ENCODE data around the gene ME3.
A peak's percentile ranks its signal among the peaks of the same experiment; 100 is the strongest.

ME3 gene

DNA sequence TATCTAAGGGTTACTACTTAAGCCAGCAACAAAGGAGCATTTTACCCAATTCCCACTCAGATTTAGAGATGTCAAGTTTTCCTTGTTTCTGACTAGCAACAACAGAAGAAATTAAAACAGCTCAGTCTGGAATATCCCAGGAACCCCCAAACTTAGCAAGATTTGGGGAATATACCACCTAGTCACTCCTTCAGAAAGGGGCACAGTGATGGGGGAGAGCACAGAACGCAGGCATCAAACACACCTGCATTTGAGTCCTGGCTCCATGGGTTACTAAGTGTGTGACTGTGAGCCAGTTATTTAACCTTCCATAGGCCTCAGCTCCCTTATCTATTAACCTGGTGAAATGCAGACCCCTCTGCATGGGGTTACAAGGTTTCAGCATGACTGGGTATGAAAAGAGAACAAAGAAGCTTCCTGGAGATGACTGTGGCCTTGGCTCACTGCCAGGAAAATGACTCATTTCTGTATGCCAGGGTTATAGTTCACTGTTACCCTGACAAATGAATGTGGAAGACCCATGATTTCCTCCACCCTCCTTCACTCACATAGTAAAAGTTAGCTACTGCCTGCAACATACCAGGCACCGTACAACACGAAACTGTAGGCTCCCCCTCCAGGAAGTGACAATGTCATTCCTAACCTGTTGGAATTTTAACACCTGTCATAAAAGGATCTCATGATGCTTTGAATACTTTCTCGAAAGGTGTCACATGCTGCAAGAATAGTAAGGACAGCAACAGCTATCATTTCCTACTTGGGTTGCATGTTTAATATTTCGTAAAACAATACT, 79.6 kb downstream of the ME3 start:
- 69% methylated on average over 5 of the region's 5 CpGs for WGBS
- Histone ChIP-seq H3K9ac (ENCODE audit: low read depth, low read length) (no peak overlapping the region), H3K27ac (ENCODE audit: low read depth, low read length) (peak overlapping the region; percentile 64), H3K36me3 (ENCODE audit: insufficient read depth, low read length) (no peaks in the 10 kb centered on the region), H3K4me3 (ENCODE audit: low read length) (no peak overlapping the region), H3K9me3 (ENCODE audit: insufficient read depth, low read depth, low read length) (peaks cover 10% of the 10 kb centered on the region), H3K4me1 (ENCODE audit: insufficient read depth, low read length) (peaks cover 60% of the 10 kb centered on the region), H3K27me3 (ENCODE audit: insufficient read depth, low read length) (no peaks in the 10 kb centered on the region)

DNA sequence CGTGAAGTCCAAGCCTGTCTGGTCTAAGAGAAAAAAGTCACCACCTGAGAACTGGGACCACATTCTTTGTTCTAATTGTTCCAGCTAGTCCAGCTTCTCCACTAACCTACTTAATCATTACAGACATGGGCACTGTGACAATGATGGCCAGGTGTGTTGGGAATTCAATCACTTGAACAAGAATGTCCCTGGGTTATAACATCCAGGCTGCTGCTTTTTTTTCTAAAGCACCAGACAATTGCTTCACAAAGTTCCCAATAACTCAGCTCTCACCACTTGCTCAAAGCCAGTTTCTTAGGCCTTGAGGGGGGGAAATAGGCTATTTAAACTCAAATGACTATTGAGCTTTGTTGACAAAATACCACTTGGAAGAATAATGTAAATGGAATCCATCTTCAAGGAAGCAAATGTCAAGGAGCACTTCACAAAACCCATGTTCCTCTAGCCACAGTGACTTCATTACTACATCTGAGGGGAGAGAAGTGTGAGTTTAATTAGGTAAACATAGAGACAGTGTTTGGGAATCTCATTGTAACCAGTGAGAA, 80.3 kb downstream of the ME3 start:
- Histone ChIP-seq H3K9ac (ENCODE audit: low read depth, low read length) (no peak overlapping the region), H3K27me3 (ENCODE audit: insufficient read depth, low read length) (no peaks in the 10 kb centered on the region), H3K36me3 (ENCODE audit: insufficient read depth, low read length) (no peaks in the 10 kb centered on the region), H3K4me1 (ENCODE audit: insufficient read depth, low read length) (peaks cover 60% of the 10 kb centered on the region), H3K27ac (ENCODE audit: low read depth, low read length) (peak overlapping the region; percentile 64), H3K4me3 (ENCODE audit: low read length) (no peak overlapping the region), H3K9me3 (ENCODE audit: insufficient read depth, low read depth, low read length) (peaks cover 2% of the 10 kb centered on the region; the same call in 1 of the 2 replicates)
- WGBS: 27% methylated on average over 1 of the region's 1 CpG

GRCh38 chr11:86591631-86592030, 80.8 kb downstream of the ME3 start:
- Histone ChIP-seq H3K9me3 (ENCODE audit: insufficient read depth, low read depth, low read length) (no peaks in the 10 kb centered on the region), H3K27me3 (ENCODE audit: insufficient read depth, low read length) (no peaks in the 10 kb centered on the region), H3K4me3 (ENCODE audit: low read length) (no peak overlapping the region), H3K36me3 (ENCODE audit: insufficient read depth, low read length) (no peaks in the 10 kb centered on the region), H3K27ac (ENCODE audit: low read depth, low read length) (no peak overlapping the region), H3K4me1 (ENCODE audit: insufficient read depth, low read length) (peaks cover 60% of the 10 kb centered on the region), H3K9ac (ENCODE audit: low read depth, low read length) (no peak overlapping the region)
- 87% methylated on average over 4 of the region's 4 CpGs for WGBS

GRCh38 chr11:86589856-86590589, 82.4 kb downstream of the ME3 start:
- no peak overlapping the region for H3K4me3 ChIP-seq (ENCODE audit: low read length)
- 87% methylated on average over 7 of the region's 7 CpGs for WGBS
- no peak overlapping the region for H3K27ac ChIP-seq (ENCODE audit: low read depth, low read length)

GRCh38 chr11:86589204-86589603, 83.2 kb downstream of the ME3 start:
- Histone ChIP-seq H3K4me1 (ENCODE audit: insufficient read depth, low read length) (peaks cover 52% of the 10 kb centered on the region), H3K4me3 (ENCODE audit: low read length) (no peak overlapping the region), H3K27ac (ENCODE audit: low read depth, low read length) (peak overlapping the region; percentile 50)

More at GRCh38 chr11:86589856-86590589, 82.4 kb downstream of the ME3 start:
- H3K9ac ChIP-seq (ENCODE audit: low read depth, low read length): no peak overlapping the region
- H3K9me3 ChIP-seq (ENCODE audit: insufficient read depth, low read depth, low read length): no peaks in the 10 kb centered on the region
- no peaks in the 10 kb centered on the region for H3K36me3 ChIP-seq (ENCODE audit: insufficient read depth, low read length)
- no peaks in the 10 kb centered on the region for H3K27me3 ChIP-seq (ENCODE audit: insufficient read depth, low read length)
- H3K4me1 ChIP-seq (ENCODE audit: insufficient read depth, low read length): peaks cover 60% of the 10 kb centered on the region

DNA sequence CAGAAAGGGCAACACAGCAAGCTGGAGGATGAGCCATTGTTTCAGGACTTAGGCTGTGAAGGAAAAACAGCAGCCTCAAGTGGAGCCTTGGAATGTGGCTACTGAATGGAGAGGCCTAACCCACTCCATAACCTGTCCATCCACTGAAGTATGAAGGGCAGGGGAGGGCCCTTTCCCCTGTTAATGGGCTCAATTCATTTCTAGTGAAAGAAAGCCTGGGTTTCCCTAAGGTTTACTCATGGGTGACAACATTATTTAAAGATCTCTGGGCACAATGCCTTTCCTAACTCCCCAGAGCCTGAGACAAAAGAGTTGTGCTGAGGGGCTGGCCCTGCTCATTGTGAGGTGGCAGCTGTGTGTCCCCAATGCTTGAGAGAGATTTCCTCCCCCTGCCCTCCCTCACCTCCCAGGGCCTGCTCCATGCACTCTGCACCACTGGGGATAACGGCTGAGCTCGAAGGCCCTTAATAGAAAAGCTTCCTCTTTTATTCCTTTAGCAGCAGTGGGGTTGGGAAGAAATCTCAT, 83.8 kb downstream of the ME3 start:
- WGBS: no CpG with 5 or more reads among the region's 2 CpGs

More at GRCh38 chr11:86589204-86589603, 83.2 kb downstream of the ME3 start:
- no peaks in the 10 kb centered on the region for H3K27me3 ChIP-seq (ENCODE audit: insufficient read depth, low read length)
- no peak overlapping the region; the same call in 1 of the 2 replicates for H3K9ac ChIP-seq (ENCODE audit: low read depth, low read length)
- H3K9me3 ChIP-seq (ENCODE audit: insufficient read depth, low read depth, low read length): no peaks in the 10 kb centered on the region
- no peaks in the 10 kb centered on the region for H3K36me3 ChIP-seq (ENCODE audit: insufficient read depth, low read length)

DNA sequence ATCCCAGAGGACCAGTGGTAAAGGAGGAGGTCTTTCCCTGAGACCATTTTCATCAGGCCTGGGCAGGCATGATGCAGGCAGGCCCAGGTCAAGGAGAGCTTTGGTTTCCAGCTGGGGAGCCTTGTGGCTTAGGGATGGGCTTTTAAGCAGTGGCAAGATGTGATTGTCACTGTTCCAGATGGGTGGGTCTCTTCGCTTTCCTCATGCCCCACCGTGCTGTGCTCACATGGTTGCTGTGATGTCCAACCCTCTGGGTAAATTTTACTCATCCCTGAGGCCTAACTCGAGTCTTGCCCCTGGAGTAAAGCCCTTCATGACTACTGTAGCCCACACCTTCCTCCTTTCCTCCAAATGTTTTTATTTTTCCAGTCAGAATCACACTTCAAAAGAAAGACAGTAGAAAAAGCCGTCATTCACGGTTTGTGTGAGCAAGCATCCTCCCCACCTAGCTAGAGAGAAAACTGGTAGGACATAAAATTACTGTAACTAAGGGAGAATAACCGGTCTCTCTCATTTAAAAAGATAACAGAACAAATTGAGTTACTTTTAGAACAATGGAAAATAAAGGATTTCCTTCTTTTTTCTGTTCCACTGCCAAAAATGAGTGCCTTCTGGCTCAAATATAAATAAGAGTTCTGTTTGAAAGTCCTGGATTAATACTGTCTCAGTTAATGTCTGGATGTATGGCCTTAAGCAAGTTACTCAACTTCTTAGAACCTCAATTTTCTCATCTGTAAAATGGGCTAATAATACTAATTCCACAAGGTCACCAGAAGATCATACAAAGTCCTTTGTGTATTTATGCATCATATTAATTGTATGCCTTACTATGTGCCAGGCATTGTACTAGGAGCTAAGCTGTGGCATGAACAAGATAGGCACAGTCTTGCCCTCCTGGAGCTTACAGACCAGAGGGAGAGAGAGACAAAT, 84.9 kb downstream of the ME3 start:
- Histone ChIP-seq H3K27ac (ENCODE audit: low read depth, low read length) (peak overlapping the region; percentile 50; the same call in 1 of the 2 replicates), H3K27me3 (ENCODE audit: insufficient read depth, low read length) (no peaks in the 10 kb centered on the region)
- 95% methylated on average over 5 of the region's 6 CpGs for WGBS

More for the DNA sequence above, 83.8 kb downstream of the ME3 start:
- H3K4me1 ChIP-seq (ENCODE audit: insufficient read depth, low read length): peaks cover 47% of the 10 kb centered on the region
- H3K9me3 ChIP-seq (ENCODE audit: insufficient read depth, low read depth, low read length): no peaks in the 10 kb centered on the region
- peak overlapping the region; percentile 34; the same call in 1 of the 2 replicates for H3K9ac ChIP-seq (ENCODE audit: low read depth, low read length)
- H3K4me3 ChIP-seq (ENCODE audit: low read length): no peak overlapping the region
- no peaks in the 10 kb centered on the region for H3K36me3 ChIP-seq (ENCODE audit: insufficient read depth, low read length)
- H3K27ac ChIP-seq (ENCODE audit: low read depth, low read length): peak overlapping the region; percentile 50
- no peaks in the 10 kb centered on the region for H3K27me3 ChIP-seq (ENCODE audit: insufficient read depth, low read length)

DNA sequence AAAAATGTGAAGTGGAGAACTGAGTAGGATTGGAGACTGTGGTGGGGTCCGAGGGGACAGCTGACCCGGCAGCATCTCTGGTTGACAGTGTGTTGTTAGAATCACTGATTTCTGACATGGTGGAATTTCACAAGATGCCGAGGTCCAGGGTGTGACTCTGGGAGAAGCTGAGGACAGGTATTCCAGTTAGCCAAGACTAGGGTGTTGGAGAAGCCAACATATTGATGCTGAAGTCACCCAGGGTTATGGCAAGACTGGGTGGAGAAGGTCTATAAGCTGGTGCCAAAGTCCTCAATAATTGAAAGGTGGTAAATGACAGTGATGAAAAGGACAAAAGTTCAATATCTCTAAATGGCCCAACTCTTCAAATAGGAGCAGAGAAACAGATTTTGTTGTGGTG, 86.1 kb downstream of the ME3 start:
- Histone ChIP-seq H3K27me3 (ENCODE audit: insufficient read depth, low read length) (no peaks in the 10 kb centered on the region), H3K36me3 (ENCODE audit: insufficient read depth, low read length) (no peaks in the 10 kb centered on the region), H3K9ac (ENCODE audit: low read depth, low read length) (no peak overlapping the region), H3K4me1 (ENCODE audit: insufficient read depth, low read length) (peaks cover 30% of the 10 kb centered on the region), H3K4me3 (ENCODE audit: low read length) (no peak overlapping the region), H3K9me3 (ENCODE audit: insufficient read depth, low read depth, low read length) (no peaks in the 10 kb centered on the region), H3K27ac (ENCODE audit: low read depth, low read length) (no peak overlapping the region)
- WGBS: 95% methylated on average over 3 of the region's 3 CpGs

More for the DNA sequence above, 84.9 kb downstream of the ME3 start:
- Histone ChIP-seq H3K4me3 (ENCODE audit: low read length) (no peak overlapping the region), H3K4me1 (ENCODE audit: insufficient read depth, low read length) (peaks cover 36% of the 10 kb centered on the region), H3K9me3 (ENCODE audit: insufficient read depth, low read depth, low read length) (no peaks in the 10 kb centered on the region), H3K36me3 (ENCODE audit: insufficient read depth, low read length) (no peaks in the 10 kb centered on the region), H3K9ac (ENCODE audit: low read depth, low read length) (no peak overlapping the region)

DNA sequence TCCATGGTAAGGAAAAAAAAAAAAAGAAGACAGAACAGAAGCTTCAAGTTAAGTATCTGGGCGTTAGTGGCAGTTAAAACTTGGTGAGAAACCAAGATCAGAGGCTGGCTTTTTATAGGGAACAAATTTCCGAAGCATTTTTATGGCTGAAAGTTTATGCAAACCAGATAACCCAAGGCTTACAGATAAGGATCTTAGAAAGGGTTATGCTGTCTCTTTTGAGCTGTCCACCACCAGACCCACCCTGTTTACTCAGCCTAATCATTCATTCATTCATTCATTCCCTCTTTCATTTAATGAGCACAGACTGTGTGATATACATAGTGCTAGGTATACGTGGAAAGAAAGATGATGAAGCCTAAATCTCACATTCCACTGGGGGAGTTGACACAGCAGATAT, 89.5 kb downstream of the ME3 start:
- H3K4me3 ChIP-seq (ENCODE audit: low read length): no peak overlapping the region
- H3K9me3 ChIP-seq (ENCODE audit: insufficient read depth, low read depth, low read length): no peaks in the 10 kb centered on the region
- WGBS: 82% methylated on average over 3 of the region's 3 CpGs
- H3K27ac ChIP-seq (ENCODE audit: low read depth, low read length): no peak overlapping the region
- no peaks in the 10 kb centered on the region for H3K27me3 ChIP-seq (ENCODE audit: insufficient read depth, low read length)
- H3K36me3 ChIP-seq (ENCODE audit: insufficient read depth, low read length): no peaks in the 10 kb centered on the region
- H3K9ac ChIP-seq (ENCODE audit: low read depth, low read length): no peak overlapping the region
- H3K4me1 ChIP-seq (ENCODE audit: insufficient read depth, low read length): peaks cover 5% of the 10 kb centered on the region

DNA sequence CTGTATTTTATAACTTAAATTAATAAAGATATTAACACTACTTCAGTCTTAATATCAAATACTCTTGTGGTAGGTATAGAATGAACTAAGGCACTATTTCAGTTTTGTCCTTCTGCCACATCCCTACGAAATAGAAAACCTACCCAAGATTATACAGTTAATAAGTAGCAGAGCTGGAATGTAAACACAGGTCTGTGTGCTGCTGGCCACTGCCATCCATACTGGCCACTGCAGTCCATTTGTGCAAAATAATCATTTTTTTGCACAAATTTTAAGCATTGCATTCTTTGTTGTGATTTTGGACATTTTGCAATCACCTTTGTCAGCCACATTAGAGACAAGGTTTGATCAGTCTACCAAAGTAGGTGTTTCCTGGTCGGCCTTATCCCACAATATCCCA, 91.9 kb downstream of the ME3 start:
- no peak overlapping the region for H3K9ac ChIP-seq (ENCODE audit: low read depth, low read length)
- 66% methylated on average over 2 of the region's 2 CpGs for WGBS
- no peaks in the 10 kb centered on the region for H3K9me3 ChIP-seq (ENCODE audit: insufficient read depth, low read depth, low read length)
- H3K4me1 ChIP-seq (ENCODE audit: insufficient read depth, low read length): peaks cover 5% of the 10 kb centered on the region
- no peak overlapping the region for H3K27ac ChIP-seq (ENCODE audit: low read depth, low read length)
- no peak overlapping the region for H3K4me3 ChIP-seq (ENCODE audit: low read length)
- no peaks in the 10 kb centered on the region for H3K36me3 ChIP-seq (ENCODE audit: insufficient read depth, low read length)
- no peaks in the 10 kb centered on the region for H3K27me3 ChIP-seq (ENCODE audit: insufficient read depth, low read length)

Data from HUES64 (cell line).